CD14-positive monocyte (primary cell): ENCODE results near the gene AFF3. TPM values are rescaled to one million over a fixed set of nuclear protein-coding genes. Genes with fewer than 3 reads are reported as not detected.

ENCODE experiments used
- DNase-seq, 3 donors: peaks; one replicate each; pipeline ENCODE4 v3.0.0-alpha.2; 2011 to 2022
- H2AFZ ChIP-seq: 2 replicates; pipeline ENCODE4 v1.6.0; 2012; ENCODE audit warnings: mild to moderate bottlenecking, low read depth, low read length, inconsistent platforms; ENCODE audit not compliant: insufficient read depth, poor library complexity, severe bottlenecking
- H3K27ac ChIP-seq, 2 donors: 1 replicate in 1 of 2; 2 replicates in 1 of 2; pipeline ENCODE4 v1.5.1; 2012 to 2013; ENCODE audit warnings: low read length in 2 of 2, control low read depth in 1 of 2, inconsistent platforms in 1 of 2, low read depth in 1 of 2, mild to moderate bottlenecking in 1 of 2
- H3K27me3 ChIP-seq, 2 donors: one replicate each; pipeline versions ENCODE4 v1.6.0 to v1.6.1; 2011 to 2013; ENCODE audit warnings: low read length in 2 of 2; ENCODE audit not compliant: control insufficient read depth in 2 of 2, insufficient read depth in 2 of 2
- H3K36me3 ChIP-seq, 2 donors: replicated peaks in 1 of 2; 1 replicate in 1 of 2; 2 replicates in 1 of 2; pipeline versions ENCODE4 v1.5.1 to v1.6.1; 2012 to 2013; ENCODE audit warnings: low read length in 2 of 2, control low read depth in 1 of 2, inconsistent platforms in 1 of 2, mild to moderate bottlenecking in 1 of 2; ENCODE audit not compliant: insufficient read depth in 2 of 2, control insufficient read depth in 1 of 2
- H3K4me1 ChIP-seq, 2 donors: 1 replicate in 1 of 2; 2 replicates in 1 of 2; pipeline versions ENCODE4 v1.5.1 to v1.6.1; 2012 to 2013; ENCODE audit warnings: low read length in 2 of 2, control low read depth in 1 of 2, inconsistent platforms in 1 of 2, mild to moderate bottlenecking in 1 of 2, moderate library complexity in 1 of 2; ENCODE audit not compliant: insufficient read depth in 2 of 2, control insufficient read depth in 1 of 2
- H3K4me2 ChIP-seq: replicated peaks from 2 replicates; pipeline ENCODE3; 2012; ENCODE audit warnings: low read length, moderate library complexity, mild to moderate bottlenecking; ENCODE audit not compliant: poor library complexity, severe bottlenecking; ENCODE audit errors: extremely low read depth
- H3K4me3 ChIP-seq, 3 experiments: fragments of 200-600 bp in 1 of 3; sonication (generic) in 1 of 3; replicated peaks in 1 of 3; 1 replicate in 2 of 3; 2 replicates in 1 of 3; pipeline ENCODE4 v1.5.1; 2011 to 2013; ENCODE audit warnings: low read length in 3 of 3, mild to moderate bottlenecking in 3 of 3, control low read depth in 2 of 3, low read depth in 2 of 3, inconsistent platforms in 1 of 3, moderate library complexity in 1 of 3
- H3K79me2 ChIP-seq: 2 replicates; pipeline ENCODE4 v1.6.0; 2012; ENCODE audit warnings: mild to moderate bottlenecking, control low read depth, inconsistent platforms, low read length, moderate library complexity; ENCODE audit not compliant: insufficient read depth
- H3K9ac ChIP-seq: 2 replicates; pipeline ENCODE4 v1.6.0; 2017; ENCODE audit warnings: low read length, mild to moderate bottlenecking; ENCODE audit not compliant: insufficient read depth, poor library complexity, severe bottlenecking
- H3K9me3 ChIP-seq, 2 donors: replicated peaks in 1 of 2; 1 replicate in 1 of 2; 2 replicates in 1 of 2; pipeline versions ENCODE4 v1.5.1 to v1.6.1; 2012 to 2013; ENCODE audit warnings: low read length in 2 of 2, control low read depth in 1 of 2; ENCODE audit not compliant: control insufficient read depth in 1 of 2, insufficient read depth in 1 of 2
- H4K20me1 ChIP-seq: 2 replicates; pipeline ENCODE4 v1.6.0; 2012; ENCODE audit warnings: mild to moderate bottlenecking, low read length, control low read depth, moderate library complexity; ENCODE audit not compliant: insufficient read depth
- H3K27ac Mint-ChIP-seq, 7 donors: one replicate each; pipeline ENCODE4 v1.8.0; 2020; ENCODE audit warnings: mild to moderate bottlenecking in 7 of 7, mixed read lengths in 7 of 7, moderate library complexity in 6 of 7, inconsistent platforms in 2 of 7
- H3K27me3 Mint-ChIP-seq, 3 donors: one replicate each; pipeline ENCODE4 v1.8.0; 2021 to 2022; ENCODE audit warnings: low read depth in 3 of 3, mild to moderate bottlenecking in 3 of 3, mixed read lengths in 3 of 3, moderate library complexity in 3 of 3, inconsistent platforms in 1 of 3
- H3K36me3 Mint-ChIP-seq, 2 donors: one replicate each; pipeline ENCODE4 v1.8.0; 2020; ENCODE audit warnings: mixed read lengths in 2 of 2, inconsistent platforms in 1 of 2, mild to moderate bottlenecking in 1 of 2
- H3K4me1 Mint-ChIP-seq: one replicate; pipeline ENCODE4 v1.8.0; 2020; ENCODE audit warnings: mild to moderate bottlenecking, mixed read lengths
- H3K4me3 Mint-ChIP-seq, 2 donors: one replicate each; pipeline ENCODE4 v1.8.0; 2020; ENCODE audit warnings: mild to moderate bottlenecking in 2 of 2, mixed read lengths in 2 of 2, moderate library complexity in 1 of 2
- H3K9me3 Mint-ChIP-seq, 7 donors: one replicate each; pipeline ENCODE4 v1.8.0; 2020 to 2022; ENCODE audit warnings: mixed read lengths in 7 of 7, mild to moderate bottlenecking in 6 of 7, moderate library complexity in 6 of 7, inconsistent platforms in 2 of 7
- WGBS: methylation state at CpG from one replicate; pipeline ENCODE4 v1.1.5; 2013; ENCODE audit warnings: missing lambda C conversion rate; ENCODE audit not compliant: insufficient coverage; 5-methylcytosine and 5-hydroxymethylcytosine counted together
- intact Hi-C, 2 donors: fragments of 100-400 bp; cut with micrococcal nuclease; formaldehyde crosslinking; loops; one replicate each; pipeline versions ENCODE4 v1.15.0 to v1.15.1; 2023
- polyA plus RNA-seq, 3 donors: library from polyadenylated mRNA; depleted of rRNA in 1 of 3; unstranded in 2 of 3; stranded (reverse) in 1 of 3; fragments of 300-500 nt in 2 of 3; fragments of >200 nt in 1 of 3; fragmentation: Illumina TruSeq in 2 of 3; gene quantifications; 1 replicate in 2 of 3; 2 replicates in 1 of 3; pipeline ENCODE4 v1.2.3, GENCODE V29; 2012 to 2021
- TF ChIP-seq, protein P1 (sequence below): fragments of 200-600 bp; IDR thresholded peaks from one replicate; pipeline ENCODE4 v1.8.0; 2022; ENCODE audit warnings: antibody characterized with exemption, mild to moderate bottlenecking

Gene AFF3
- polyA plus RNA-seq, 3 donors = 0.17 to 4.1 (median 0.49) TPM

DNA sequence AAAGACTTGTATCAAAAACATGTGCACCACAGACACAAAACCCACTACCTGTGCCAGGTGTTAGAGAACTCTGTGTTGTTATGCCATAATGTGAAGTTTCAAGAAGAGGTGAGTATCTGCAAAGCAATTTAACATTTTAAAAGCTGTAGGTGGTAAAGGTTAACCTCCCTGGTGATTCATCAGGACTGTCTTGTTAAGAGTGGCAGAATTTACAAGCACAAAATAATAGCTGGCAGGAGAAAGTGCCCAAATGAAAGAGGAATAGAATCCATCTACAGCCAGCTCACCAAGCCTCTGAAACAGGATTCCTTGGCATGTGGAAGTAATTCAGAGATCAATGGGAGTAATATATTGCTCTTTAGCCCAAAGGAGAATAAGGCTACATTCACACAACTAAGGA is 230.7 kb downstream of the AFF3 start:
- no peaks in the 10 kb centered on the region for H3K9me3 ChIP-seq
- H3K9me3 Mint-ChIP-seq = no peaks in the 10 kb centered on the region
- H3K4me3 ChIP-seq = no peak overlapping the region
- no peaks in the 10 kb centered on the region for H3K36me3 ChIP-seq
- H3K4me3 Mint-ChIP-seq = no peak overlapping the region
- H3K27me3 ChIP-seq = no peaks in the 10 kb centered on the region
- no peaks in the 10 kb centered on the region for H3K4me1 ChIP-seq
- no peak overlapping the region for H3K4me2 ChIP-seq
- peaks cover 7% of the 10 kb centered on the region for H3K4me1 Mint-ChIP-seq
- peaks cover 0 to 3% of the 10 kb centered on the region in 2 donors for H3K36me3 Mint-ChIP-seq
- H3K79me2 ChIP-seq = no peaks in the 10 kb centered on the region
- H3K27ac ChIP-seq = no peak overlapping the region
- no peaks in the 10 kb centered on the region for H3K27me3 Mint-ChIP-seq
- intact Hi-C loops = no loop called here
- H2AFZ ChIP-seq = no peak overlapping the region
- TF ChIP-seq, protein P1, sequence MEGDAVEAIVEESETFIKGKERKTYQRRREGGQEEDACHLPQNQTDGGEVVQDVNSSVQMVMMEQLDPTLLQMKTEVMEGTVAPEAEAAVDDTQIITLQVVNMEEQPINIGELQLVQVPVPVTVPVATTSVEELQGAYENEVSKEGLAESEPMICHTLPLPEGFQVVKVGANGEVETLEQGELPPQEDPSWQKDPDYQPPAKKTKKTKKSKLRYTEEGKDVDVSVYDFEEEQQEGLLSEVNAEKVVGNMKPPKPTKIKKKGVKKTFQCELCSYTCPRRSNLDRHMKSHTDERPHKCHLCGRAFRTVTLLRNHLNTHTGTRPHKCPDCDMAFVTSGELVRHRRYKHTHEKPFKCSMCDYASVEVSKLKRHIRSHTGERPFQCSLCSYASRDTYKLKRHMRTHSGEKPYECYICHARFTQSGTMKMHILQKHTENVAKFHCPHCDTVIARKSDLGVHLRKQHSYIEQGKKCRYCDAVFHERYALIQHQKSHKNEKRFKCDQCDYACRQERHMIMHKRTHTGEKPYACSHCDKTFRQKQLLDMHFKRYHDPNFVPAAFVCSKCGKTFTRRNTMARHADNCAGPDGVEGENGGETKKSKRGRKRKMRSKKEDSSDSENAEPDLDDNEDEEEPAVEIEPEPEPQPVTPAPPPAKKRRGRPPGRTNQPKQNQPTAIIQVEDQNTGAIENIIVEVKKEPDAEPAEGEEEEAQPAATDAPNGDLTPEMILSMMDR = no peak
- H4K20me1 ChIP-seq = no peaks in the 10 kb centered on the region
- no peak overlapping the region for H3K27ac Mint-ChIP-seq
- no peak for DNase-seq
- H3K9ac ChIP-seq = no peak overlapping the region

DNA sequence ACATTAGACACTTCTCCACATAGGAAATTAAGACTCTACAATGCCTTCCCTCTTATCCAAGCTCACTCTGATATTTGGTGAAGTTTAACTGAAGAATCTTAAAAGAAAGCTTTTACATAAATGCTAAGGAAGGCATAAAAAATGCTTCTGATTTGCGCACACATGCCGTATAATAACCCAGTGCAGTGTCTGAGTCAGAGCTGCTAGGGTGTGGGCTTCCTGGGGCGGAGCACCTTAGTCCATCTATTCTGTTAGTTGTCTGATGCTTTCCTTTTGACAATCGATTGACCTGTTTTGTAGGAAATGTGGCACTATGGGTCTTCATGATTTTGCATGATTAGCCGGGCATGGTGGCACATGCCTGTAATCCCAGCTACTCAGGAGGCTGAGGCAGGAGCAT is 231.5 kb downstream of the AFF3 start:
- no peak overlapping the region for H3K27ac Mint-ChIP-seq
- no peaks in the 10 kb centered on the region for H3K27me3 Mint-ChIP-seq
- H3K36me3 ChIP-seq = no peaks in the 10 kb centered on the region
- no peak overlapping the region for H3K4me2 ChIP-seq
- H3K9me3 Mint-ChIP-seq = no peaks in the 10 kb centered on the region
- peaks cover 7% of the 10 kb centered on the region for H3K4me1 Mint-ChIP-seq
- WGBS = 91% methylated on average over 5 of the region's 5 CpGs
- intact Hi-C loops = no loop called here
- H3K4me3 Mint-ChIP-seq = no peak overlapping the region
- no peaks in the 10 kb centered on the region for H3K79me2 ChIP-seq
- no peaks in the 10 kb centered on the region for H4K20me1 ChIP-seq
- H3K27ac ChIP-seq = no peak overlapping the region
- TF ChIP-seq, protein P1 = no peak
- no peak overlapping the region for H3K4me3 ChIP-seq
- DNase-seq = no peak
- H2AFZ ChIP-seq = no peak overlapping the region
- H3K27me3 ChIP-seq = no peaks in the 10 kb centered on the region
- H3K9me3 ChIP-seq = no peaks in the 10 kb centered on the region
- no peaks in the 10 kb centered on the region for H3K4me1 ChIP-seq
- H3K36me3 Mint-ChIP-seq = peaks cover 0 to 3% of the 10 kb centered on the region in 2 donors
- no peak overlapping the region for H3K9ac ChIP-seq
